Measurements from ENCODE around the gene LHB.

GRCh38 chr19:49017666-49018351 lies 918 bp upstream of the LHB start:
- no peak for TF ChIP-seq GATA3 (IDR thresholded peaks at IDR 0.05; ENCODE audit: low read depth, low read length)
- no peak for TF ChIP-seq GATA2 (IDR thresholded peaks at IDR 0.05; ENCODE audit: low read depth, low read length)
